ENCODE results near the gene ARHGAP24. TPM values are rescaled to one million over a fixed set of nuclear protein-coding genes. Genes with fewer than 3 reads are reported as not detected.

ARHGAP24 gene
- total RNA-seq, 1 experiment from 2014 or later = 1.2 TPM

DNA sequence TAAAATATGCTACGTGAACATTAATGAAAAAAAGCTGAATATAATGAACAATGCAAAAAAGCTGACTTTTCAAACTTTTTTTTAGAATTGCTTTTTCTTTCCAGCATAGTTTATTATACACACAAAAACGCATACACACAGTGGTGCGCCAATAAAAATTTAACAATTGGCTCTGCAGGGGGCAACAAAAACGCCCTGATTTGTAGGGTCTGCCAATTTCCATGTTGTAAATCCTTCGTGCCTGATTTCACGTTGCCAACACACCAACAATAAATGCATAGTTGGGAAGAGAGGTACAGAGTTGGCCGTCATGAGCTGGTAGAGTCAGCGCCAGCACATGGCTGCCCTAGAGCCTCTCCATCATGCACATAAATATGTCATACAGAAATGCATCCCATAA, 551.8 kb downstream of the ARHGAP24 start:
- Histone ChIP-seq H3K4me3 (ENCODE audit: insufficient read depth, low read depth, low read length) (no peak overlapping the region), H3K36me3 (replicated peaks; ENCODE audit: control insufficient read depth, insufficient read depth, low read length) (no peaks in the 10 kb centered on the region), H3K27me3 (ENCODE audit: control insufficient read depth, insufficient read depth, low read length) (no peaks in the 10 kb centered on the region)
- no peak for DNase-seq

DNA sequence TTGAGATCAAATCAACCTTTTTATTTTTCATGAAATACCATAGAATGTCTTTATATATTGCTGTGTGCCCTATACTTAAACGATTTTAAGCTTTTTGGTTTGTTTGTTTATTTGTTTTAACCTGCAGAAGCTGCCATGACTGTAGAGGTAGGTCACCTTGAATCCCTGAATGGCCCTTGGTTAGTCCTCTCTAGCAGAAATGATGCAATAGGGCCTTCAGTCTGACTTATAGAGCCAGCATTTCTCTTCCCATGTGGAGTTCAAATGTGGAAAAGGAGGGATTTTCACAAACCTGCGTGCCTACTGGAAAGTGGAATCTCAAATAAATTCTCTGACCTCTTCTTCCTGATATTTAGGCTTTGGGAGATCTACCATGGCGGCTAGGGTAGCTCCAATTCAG, 557.0 kb downstream of the ARHGAP24 start:
- Histone ChIP-seq H3K27me3 (ENCODE audit: control insufficient read depth, insufficient read depth, low read length) (no peaks in the 10 kb centered on the region), H3K4me3 (ENCODE audit: insufficient read depth, low read depth, low read length) (no peak overlapping the region), H3K36me3 (replicated peaks; ENCODE audit: control insufficient read depth, insufficient read depth, low read length) (no peaks in the 10 kb centered on the region)
- DNase-seq = no peak

DNA sequence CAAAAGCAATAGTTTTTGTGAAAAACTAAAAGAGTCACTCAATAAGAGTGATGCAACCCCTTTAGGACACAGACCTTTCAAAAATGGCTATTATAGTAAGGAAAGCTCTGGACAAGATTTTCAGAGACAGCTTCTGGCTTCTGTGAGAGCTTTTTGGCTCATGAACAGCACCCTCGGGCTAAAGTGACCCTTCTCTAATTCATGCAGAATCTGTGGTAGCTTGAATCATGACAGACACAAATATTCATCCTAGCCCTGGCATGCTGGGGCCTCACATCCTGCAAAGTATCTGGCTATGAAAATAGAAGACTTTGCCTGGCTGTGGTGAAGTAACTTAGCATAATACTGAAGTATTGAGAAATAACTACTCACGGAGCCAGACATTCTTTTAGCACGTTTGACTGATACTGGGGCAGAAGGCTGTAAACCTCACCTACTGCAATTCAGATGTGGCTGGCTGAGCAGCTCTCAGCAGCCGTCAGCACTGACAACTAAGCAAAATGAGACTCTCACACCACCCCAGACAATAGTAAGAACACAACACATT, 557.6 kb downstream of the ARHGAP24 start:
- H3K27me3 ChIP-seq (ENCODE audit: control insufficient read depth, insufficient read depth, low read length) = no peaks in the 10 kb centered on the region
- H3K4me3 ChIP-seq (ENCODE audit: insufficient read depth, low read depth, low read length) = no peak overlapping the region
- H3K36me3 ChIP-seq (replicated peaks; ENCODE audit: control insufficient read depth, insufficient read depth, low read length) = no peaks in the 10 kb centered on the region
- DNase-seq = no peak

DNA sequence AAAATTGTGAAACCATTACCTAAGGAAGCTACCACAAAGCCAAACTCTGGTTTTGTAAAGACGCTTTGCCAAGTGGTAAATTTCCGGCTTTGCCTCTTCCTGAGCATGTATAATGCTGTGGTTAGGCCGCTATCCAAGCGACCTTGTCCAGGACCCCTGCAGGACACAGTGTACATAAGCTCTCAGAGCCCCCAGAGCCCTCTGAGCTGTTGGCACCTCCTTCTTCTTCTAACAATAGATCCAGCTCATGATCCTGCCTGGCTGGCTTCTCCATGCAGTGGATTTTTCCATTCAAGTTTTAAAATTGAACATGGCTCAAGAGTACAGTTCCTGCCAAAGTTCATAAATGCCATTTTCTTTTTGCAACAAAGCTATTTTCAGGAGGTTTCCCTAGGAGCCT, 558.2 kb downstream of the ARHGAP24 start:
- no peak overlapping the region for H3K4me3 ChIP-seq (ENCODE audit: insufficient read depth, low read depth, low read length)
- DNase-seq = no peak
- no peaks in the 10 kb centered on the region for H3K36me3 ChIP-seq (replicated peaks; ENCODE audit: control insufficient read depth, insufficient read depth, low read length)
- no peaks in the 10 kb centered on the region for H3K27me3 ChIP-seq (ENCODE audit: control insufficient read depth, insufficient read depth, low read length)

DNA sequence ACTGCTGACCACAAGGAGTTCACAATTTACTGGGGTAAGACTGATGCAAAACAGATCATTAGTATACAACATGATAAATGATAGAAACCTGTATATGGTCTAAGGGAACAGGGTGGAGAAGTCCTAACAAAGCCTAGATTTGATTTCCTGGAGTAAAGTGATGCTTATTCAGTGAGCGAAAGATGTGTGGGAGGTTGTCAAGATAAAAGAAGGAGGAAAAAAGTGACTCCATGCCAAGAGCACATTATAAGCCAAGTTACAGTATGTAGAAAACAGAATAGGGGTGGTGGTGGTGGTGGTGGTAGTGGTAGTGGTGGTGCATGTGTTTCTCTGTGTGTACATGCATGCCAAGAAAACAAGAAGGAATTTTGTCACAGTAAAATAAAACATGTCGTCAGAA, 559.7 kb downstream of the ARHGAP24 start:
- H3K4me3 ChIP-seq (ENCODE audit: insufficient read depth, low read depth, low read length) = no peak overlapping the region
- H3K36me3 ChIP-seq (replicated peaks; ENCODE audit: control insufficient read depth, insufficient read depth, low read length) = no peaks in the 10 kb centered on the region
- no peaks in the 10 kb centered on the region for H3K27me3 ChIP-seq (ENCODE audit: control insufficient read depth, insufficient read depth, low read length)
- DNase-seq = no peak

DNA sequence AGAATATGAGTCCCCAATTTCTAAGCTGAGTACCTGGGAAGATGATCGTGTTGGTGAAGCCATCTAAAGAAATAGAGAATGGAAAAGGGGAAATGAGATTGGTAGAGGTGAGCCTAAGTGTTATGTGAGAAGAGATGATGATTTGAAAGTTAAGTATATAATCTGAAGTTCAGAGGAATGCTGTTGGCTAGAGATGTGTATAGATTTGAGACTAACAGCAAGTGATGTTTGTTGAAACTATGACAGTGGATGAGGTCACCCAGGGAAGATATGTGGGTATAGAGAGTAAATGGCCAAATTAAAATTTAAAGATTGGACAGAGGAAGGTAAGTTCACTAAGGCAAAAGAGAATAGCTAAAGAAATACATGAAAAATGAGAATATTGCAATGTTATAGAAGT, 560.7 kb downstream of the ARHGAP24 start:
- Histone ChIP-seq H3K36me3 (replicated peaks; ENCODE audit: control insufficient read depth, insufficient read depth, low read length) (no peaks in the 10 kb centered on the region), H3K27me3 (ENCODE audit: control insufficient read depth, insufficient read depth, low read length) (no peaks in the 10 kb centered on the region), H3K4me3 (ENCODE audit: insufficient read depth, low read depth, low read length) (no peak overlapping the region)
- DNase-seq = no peak

DNA sequence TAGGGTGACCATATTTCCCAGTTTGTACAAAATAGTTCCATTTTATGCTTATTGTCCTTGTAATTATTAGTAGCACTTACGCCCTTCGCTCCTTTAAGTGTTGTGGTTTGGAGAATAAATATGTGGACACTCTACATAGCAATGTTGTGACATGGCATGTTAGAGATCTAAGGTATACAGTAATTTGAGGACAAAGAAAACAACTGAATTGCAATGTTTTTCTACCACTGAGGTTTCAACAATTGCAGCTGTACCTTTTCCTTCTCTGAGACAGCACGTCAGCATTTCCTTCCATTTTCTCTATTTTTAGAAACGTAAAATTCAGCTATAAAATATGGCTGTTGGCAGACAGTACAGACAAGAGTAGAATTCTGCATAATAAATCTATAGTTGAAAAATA, 561.8 kb downstream of the ARHGAP24 start:
- no peaks in the 10 kb centered on the region for H3K27me3 ChIP-seq (ENCODE audit: control insufficient read depth, insufficient read depth, low read length)
- DNase-seq = no peak
- H3K36me3 ChIP-seq (replicated peaks; ENCODE audit: control insufficient read depth, insufficient read depth, low read length) = no peaks in the 10 kb centered on the region
- H3K4me3 ChIP-seq (ENCODE audit: insufficient read depth, low read depth, low read length) = no peak overlapping the region

DNA sequence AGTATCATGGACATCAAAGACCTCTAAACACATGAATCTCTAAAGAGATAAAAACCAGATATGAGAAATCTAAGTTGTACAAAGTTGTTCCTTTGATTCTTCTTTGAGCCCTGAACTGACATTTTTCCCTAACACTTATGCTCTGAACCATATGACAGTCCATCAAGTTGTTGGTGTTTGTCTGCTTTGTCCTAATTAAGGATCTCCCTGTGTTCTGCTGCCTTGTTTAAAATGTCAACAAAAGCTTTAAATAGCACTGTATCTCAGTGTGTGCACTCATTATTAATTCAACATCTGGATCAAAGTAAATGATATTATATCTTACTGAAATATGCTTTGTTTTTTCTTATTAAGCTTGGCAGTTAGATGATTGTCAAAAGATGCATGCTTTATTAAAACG, 563.1 kb downstream of the ARHGAP24 start:
- Histone ChIP-seq H3K27me3 (ENCODE audit: control insufficient read depth, insufficient read depth, low read length) (no peaks in the 10 kb centered on the region), H3K4me3 (ENCODE audit: insufficient read depth, low read depth, low read length) (no peak overlapping the region), H3K36me3 (replicated peaks; ENCODE audit: control insufficient read depth, insufficient read depth, low read length) (no peaks in the 10 kb centered on the region)
- no peak for DNase-seq

DNA sequence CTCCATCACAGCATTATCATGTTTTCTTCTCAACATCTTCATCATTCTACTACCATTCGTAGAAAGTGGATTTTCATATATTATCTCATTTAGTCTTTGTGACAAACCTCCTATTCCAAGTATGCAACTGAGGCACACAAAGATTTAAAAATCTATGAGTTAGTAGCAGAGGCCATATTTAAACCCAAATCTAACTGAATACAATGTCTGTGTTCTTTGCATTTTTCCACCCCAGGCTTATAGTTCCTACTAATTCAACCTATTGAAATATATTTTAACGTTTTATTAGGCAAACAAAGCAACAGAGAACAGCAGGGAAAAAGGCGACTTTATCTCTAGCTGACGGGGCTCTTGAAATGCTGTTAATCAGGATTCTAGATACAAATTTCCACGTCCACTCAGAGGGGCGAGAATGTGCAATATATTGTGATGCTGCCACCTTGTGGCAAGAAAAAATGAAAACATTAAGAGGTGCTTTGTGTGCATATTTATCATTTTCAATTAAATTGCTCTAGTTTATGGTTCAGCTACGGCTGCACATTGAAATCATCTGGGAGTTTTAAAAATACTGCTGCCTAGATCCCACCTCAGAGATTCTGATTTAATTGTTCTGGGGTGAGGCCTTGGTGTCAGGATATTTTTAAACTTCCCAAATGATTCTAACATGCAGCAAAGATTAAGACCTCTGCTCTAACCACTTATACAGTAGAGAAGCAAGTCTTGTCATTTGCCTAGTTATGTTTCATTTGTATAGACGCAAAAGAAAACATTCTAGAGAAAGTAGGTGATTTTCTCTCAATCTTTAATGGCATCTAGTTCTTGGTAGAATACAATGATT, 569.0 kb downstream of the ARHGAP24 start:
- DNase-seq = no peak
- H3K36me3 ChIP-seq (replicated peaks; ENCODE audit: control insufficient read depth, insufficient read depth, low read length) = no peaks in the 10 kb centered on the region

DNA sequence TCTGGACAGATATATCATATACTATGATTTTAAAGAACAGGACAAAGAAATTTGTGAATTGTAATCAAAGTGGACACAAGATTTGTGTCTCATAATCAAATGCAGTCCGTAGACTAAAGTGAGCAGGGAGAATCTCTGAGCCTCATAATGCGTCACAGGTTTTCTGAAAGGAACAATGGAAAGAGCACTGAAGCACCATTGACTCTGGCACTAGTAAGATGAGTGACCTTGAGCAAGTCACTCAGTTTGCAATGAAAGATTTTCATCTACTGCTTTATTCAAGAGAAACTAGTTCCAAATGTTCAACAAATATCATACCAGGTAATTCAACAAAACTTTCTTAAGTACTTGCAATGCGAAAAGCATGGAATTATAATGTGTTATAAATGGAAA, 569.6 kb downstream of the ARHGAP24 start:
- no peak for DNase-seq
- Histone ChIP-seq H3K36me3 (replicated peaks; ENCODE audit: control insufficient read depth, insufficient read depth, low read length) (no peaks in the 10 kb centered on the region), H3K27me3 (ENCODE audit: control insufficient read depth, insufficient read depth, low read length) (no peaks in the 10 kb centered on the region), H3K4me3 (ENCODE audit: insufficient read depth, low read depth, low read length) (no peak overlapping the region)

More for the DNA sequence above, 569.0 kb downstream of the ARHGAP24 start:
- H3K27me3 ChIP-seq (ENCODE audit: control insufficient read depth, insufficient read depth, low read length) = no peaks in the 10 kb centered on the region
- H3K4me3 ChIP-seq (ENCODE audit: insufficient read depth, low read depth, low read length) = no peak overlapping the region

DNA sequence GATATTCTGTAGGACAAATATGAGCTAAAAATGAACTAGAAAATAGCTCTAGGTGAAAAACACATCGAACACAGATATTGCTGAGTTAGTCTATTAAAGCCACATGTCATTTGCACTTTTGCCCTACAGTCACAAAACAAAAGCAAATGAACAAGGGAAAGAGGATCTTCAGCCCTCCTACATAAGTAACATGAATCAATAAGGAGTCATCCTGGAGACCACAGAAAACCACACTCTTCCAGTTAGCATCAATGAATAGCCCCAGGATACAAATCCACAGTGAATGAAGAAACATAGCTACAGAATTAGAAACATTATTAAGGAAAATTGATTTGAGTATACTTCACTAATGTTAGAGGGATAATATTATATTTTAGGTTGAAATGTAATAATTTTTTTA, 573.5 kb downstream of the ARHGAP24 start:
- no peak for DNase-seq
- Histone ChIP-seq H3K27me3 (ENCODE audit: control insufficient read depth, insufficient read depth, low read length) (no peaks in the 10 kb centered on the region), H3K36me3 (replicated peaks; ENCODE audit: control insufficient read depth, insufficient read depth, low read length) (no peaks in the 10 kb centered on the region), H3K4me3 (ENCODE audit: insufficient read depth, low read depth, low read length) (no peak overlapping the region)

DNA sequence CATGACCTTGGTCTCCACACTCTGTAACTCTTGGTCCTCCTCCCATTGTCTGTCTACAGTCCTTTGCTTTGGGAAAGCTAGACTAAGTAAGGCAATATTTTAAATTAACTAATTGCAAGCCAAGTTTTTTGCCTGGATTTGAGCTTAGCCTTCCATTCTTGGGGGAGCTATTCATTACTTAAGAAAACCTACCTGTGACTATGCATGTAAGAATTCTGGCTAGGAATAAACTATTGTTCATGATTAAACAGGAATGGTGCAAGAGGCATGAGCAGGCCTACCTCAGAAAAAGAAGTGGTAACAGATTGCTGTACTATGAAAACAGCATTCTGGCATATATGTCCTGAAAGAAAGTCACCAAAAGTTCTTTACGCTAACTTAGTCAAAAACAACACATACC, 575.5 kb downstream of the ARHGAP24 start:
- Histone ChIP-seq H3K36me3 (replicated peaks; ENCODE audit: control insufficient read depth, insufficient read depth, low read length) (no peaks in the 10 kb centered on the region), H3K4me3 (ENCODE audit: insufficient read depth, low read depth, low read length) (no peak overlapping the region), H3K27me3 (ENCODE audit: control insufficient read depth, insufficient read depth, low read length) (no peaks in the 10 kb centered on the region)
- no peak for DNase-seq

All from H7 (cell line).